OCI-LY3 (cell line): ENCODE measurements around the gene ATP2A3.
A peak's percentile ranks its signal among the peaks of the same experiment; 100 is the strongest.

ENCODE experiments used
- H2AFZ ChIP-seq: fragments of 200-600, 300-600 bp; shearing (Covaris generic); 2 replicates; pipeline ENCODE4 v1.6.0; 2014; ENCODE audit warnings: antibody characterized with exemption, low read depth, low read length
- H3K27ac ChIP-seq: fragments of 200-600, 300-600 bp; sonication (generic); 2 replicates; pipeline ENCODE4 v1.5.1; 2014; ENCODE audit warnings: mild to moderate bottlenecking, low read length, moderate library complexity, mixed read lengths
- H3K27me3 ChIP-seq: fragments of 200-600, 300-600 bp; sonication (generic); 2 replicates; pipeline ENCODE4 v1.6.1; 2014; ENCODE audit warnings: low read depth, low read length, mixed read lengths
- H3K36me3 ChIP-seq: fragments of 200-600, 300-600 bp; sonication (generic); replicated peaks from 2 replicates; pipeline ENCODE3; 2014; ENCODE audit warnings: low read depth, low read length, mixed read lengths
- H3K4me1 ChIP-seq: fragments of 300-600, 200-600 bp; sonication (generic); 2 replicates; pipeline ENCODE4 v1.6.1; 2014; ENCODE audit warnings: low read length, mixed read lengths
- H3K4me2 ChIP-seq: fragments of 200-600, 300-600 bp; sonication (generic); 2 replicates; pipeline ENCODE4 v1.6.1; 2014; ENCODE audit warnings: low read length, mixed read lengths
- H3K4me3 ChIP-seq: fragments of 300-600, 200-600 bp; sonication (generic); 2 replicates; pipeline ENCODE4 v1.5.1; 2014; ENCODE audit warnings: antibody characterized with exemption, mild to moderate bottlenecking, low read length, moderate library complexity
- H3K79me2 ChIP-seq: fragments of 300-600, 200-600 bp; shearing (Covaris generic); 2 replicates; pipeline ENCODE4 v1.6.1; 2014; ENCODE audit warnings: mild to moderate bottlenecking, low read length, mixed read lengths
- H3K9ac ChIP-seq: fragments of 300-600, 200-600 bp; shearing (Covaris generic); 2 replicates; pipeline ENCODE4 v1.6.0; 2014; ENCODE audit warnings: mild to moderate bottlenecking, low read length, moderate library complexity
- H3K9me3 ChIP-seq: fragments of 200-600, 300-600 bp; shearing (Covaris generic); 2 replicates; pipeline ENCODE4 v1.6.1; 2014; ENCODE audit warnings: low read length, mixed read lengths; ENCODE audit not compliant: insufficient read depth
- H4K20me1 ChIP-seq: fragments of 200-600, 300-600 bp; sonication (generic); 2 replicates; pipeline ENCODE4 v1.6.1; 2016; ENCODE audit warnings: low read length, mixed read lengths; ENCODE audit not compliant: insufficient read depth
- CTCF ChIP-seq: fragments of 200-600, 300-600 bp; sonication (generic); IDR thresholded peaks from 2 replicates; pipeline ENCODE4 v1.5.1; 2014; ENCODE audit warnings: antibody characterized with exemption, low read length, low read depth
- EZH2phosphoT487 ChIP-seq: fragments of 200-600 bp; shearing (Covaris generic); IDR thresholded peaks from 2 replicates; pipeline ENCODE4 v1.6.1; 2018; ENCODE audit warnings: antibody characterized with exemption, mixed run types, low read depth

ATP2A3 gene

GRCh38 chr17:4005296-4006164, 41.3 kb upstream of the ATP2A3 start:
- no peak overlapping the region for H3K9ac ChIP-seq
- no peaks in the 10 kb centered on the region for H3K27me3 ChIP-seq
- no peak overlapping the region for H3K27ac ChIP-seq
- no peaks in the 10 kb centered on the region for H3K9me3 ChIP-seq
- H3K4me1 ChIP-seq = no peaks in the 10 kb centered on the region
- H2AFZ ChIP-seq = no peak overlapping the region
- H3K36me3 ChIP-seq = no peaks in the 10 kb centered on the region
- no peaks in the 10 kb centered on the region for H4K20me1 ChIP-seq
- H3K4me2 ChIP-seq = no peak overlapping the region
- no peak for TF ChIP-seq EZH2phosphoT487
- no peak for TF ChIP-seq CTCF
- H3K79me2 ChIP-seq = no peaks in the 10 kb centered on the region
- no peak overlapping the region for H3K4me3 ChIP-seq

GRCh38 chr17:4004517-4005295, 40.5 kb upstream of the ATP2A3 start:
- Histone ChIP-seq H3K27me3 (no peaks in the 10 kb centered on the region), H3K4me3 (no peak overlapping the region), H3K9ac (no peak overlapping the region), H2AFZ (no peak overlapping the region), H3K27ac (no peak overlapping the region), H3K36me3 (no peaks in the 10 kb centered on the region), H3K4me2 (no peak overlapping the region), H3K79me2 (no peaks in the 10 kb centered on the region), H3K9me3 (no peaks in the 10 kb centered on the region), H4K20me1 (no peaks in the 10 kb centered on the region), H3K4me1 (no peaks in the 10 kb centered on the region)
- TF ChIP-seq EZH2phosphoT487 (no peak), CTCF (peak; percentile 62)

- Histone ChIP-seq H3K4me1 (no peaks in the 10 kb centered on the region), H3K36me3 (no peaks in the 10 kb centered on the region), H3K4me3 (no peak overlapping the region), H3K27me3 (no peaks in the 10 kb centered on the region), H4K20me1 (no peaks in the 10 kb centered on the region), H2AFZ (no peak overlapping the region), H3K27ac (no peak overlapping the region), H3K9ac (no peak overlapping the region), H3K79me2 (no peaks in the 10 kb centered on the region), H3K4me2 (no peak overlapping the region), H3K9me3 (no peaks in the 10 kb centered on the region)
- TF ChIP-seq CTCF (no peak), EZH2phosphoT487 (no peak)
These were observed 39.5 kb upstream of the ATP2A3 start for GRCh38 chr17:4003501-4004421.
